Bone marrow (tissue), 2 donors: ENCODE measurements around the gene BTBD2.

Experiments
- DNase-seq, 2 donors: peaks; one replicate each; lab custom pipeline; 2025; lab: John Stamatoyannopoulos, UW

The BTBD2 gene

DNA sequence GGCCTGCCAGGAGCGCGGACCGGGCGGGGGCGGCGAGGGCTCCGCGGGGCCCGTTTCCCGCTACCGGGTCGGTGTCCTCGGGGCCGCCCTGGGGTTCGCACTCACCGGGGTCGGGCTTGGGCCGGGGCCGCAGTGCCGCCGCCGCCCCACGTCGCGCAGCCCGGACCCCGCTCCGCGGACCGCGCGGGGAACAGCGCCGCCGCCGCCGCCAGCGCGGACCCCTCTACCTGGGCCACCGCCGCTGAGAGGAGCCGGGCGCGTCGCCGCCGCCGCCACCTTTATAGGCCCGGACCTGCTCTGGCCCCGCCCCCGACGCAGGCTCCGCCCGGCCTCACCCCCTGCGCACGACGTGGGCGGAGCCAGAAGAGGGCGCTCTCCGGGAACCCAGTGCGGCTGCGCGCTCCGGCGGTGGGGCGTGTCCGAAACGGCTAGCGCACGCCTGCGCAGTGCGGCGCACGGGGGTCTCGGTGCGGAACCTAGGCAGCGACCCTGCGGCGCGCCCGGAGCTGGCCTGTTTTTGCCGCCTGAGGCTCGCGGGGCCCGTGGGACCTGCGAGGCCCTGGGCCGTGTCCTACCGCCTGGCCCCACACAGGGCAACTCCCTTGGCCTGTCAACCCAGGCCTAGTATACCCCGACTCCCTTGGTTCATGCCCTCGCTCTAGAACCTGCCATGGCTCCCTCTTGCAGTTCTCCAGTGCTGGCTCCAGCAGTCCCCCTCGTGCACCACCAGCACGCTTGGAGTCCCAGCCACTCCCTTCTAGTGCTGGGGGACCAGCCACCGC is 35.7 kb upstream of the BTBD2 start, which contains the start of gene MKNK2:
Gene MKNK2, minus strand, starts transcription at position 254 of the 782 bp plus-strand sequence. CDS start 393 bp downstream, outside the sequence.
- peak; percentile 67 to 92 for DNase-seq

DNA sequence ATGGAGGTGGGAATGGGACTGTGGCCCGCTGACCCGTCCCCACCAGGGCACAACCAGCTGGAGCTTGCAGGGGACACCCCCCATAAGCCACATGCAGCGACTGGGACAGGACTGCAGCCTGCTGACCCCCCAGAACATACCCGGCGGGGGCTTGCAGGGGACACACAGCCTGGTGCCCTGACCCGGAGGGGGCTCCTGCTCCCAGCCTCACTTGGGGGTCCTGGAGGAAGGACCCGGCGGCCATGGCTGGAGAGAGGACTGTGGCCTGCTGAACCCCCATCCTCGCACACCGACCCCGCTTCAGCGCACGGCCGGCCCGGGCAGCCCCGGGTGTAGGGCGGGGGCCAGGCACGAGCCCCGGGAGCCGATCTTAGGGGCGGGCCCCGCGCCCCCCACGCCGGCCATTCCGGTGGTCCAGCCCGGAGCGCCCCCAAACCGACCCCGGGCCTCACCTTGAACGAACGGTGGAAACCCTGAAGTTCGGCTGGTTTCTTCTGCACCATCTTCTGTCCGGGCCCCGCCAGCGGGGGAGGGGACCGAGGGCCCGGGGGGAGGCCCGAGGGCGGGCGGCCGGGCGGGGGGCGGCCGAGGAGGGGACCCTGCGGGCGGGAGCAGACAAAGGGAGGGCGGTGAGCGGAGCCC is 35.0 kb upstream of the BTBD2 start:
- peak in 1 of 2 donors; percentile 63 for DNase-seq

DNA sequence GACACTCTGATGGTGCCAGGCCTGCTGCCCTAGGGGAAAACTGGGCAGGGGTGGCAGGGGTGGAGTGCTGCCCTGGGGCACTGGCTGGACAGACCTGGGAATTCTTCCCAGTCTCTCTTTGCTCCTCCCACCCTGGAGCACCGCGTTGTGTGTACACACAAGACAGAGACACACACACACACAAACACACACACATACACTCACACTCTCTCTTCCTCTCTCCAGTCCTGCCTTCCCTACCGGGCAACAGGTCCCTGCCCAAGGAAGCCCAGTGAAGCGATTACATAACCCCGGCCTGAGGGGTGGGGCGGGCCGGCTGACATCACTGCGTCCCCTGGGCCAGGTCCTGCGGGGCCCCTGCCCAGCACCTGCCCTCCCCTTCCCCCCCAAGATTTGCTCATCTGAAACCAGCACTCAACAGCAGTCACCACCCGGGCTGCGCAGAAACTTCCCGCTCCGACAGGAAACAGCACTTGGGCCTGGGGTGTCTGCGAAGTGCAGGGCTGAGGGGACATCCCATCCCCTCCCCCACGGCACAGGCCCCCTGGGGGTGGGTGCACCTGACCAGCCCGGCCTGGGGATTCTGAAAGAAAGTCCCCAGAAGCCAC is 34.3 kb upstream of the BTBD2 start:
- peak; percentile 39 to 63 for DNase-seq

DNA sequence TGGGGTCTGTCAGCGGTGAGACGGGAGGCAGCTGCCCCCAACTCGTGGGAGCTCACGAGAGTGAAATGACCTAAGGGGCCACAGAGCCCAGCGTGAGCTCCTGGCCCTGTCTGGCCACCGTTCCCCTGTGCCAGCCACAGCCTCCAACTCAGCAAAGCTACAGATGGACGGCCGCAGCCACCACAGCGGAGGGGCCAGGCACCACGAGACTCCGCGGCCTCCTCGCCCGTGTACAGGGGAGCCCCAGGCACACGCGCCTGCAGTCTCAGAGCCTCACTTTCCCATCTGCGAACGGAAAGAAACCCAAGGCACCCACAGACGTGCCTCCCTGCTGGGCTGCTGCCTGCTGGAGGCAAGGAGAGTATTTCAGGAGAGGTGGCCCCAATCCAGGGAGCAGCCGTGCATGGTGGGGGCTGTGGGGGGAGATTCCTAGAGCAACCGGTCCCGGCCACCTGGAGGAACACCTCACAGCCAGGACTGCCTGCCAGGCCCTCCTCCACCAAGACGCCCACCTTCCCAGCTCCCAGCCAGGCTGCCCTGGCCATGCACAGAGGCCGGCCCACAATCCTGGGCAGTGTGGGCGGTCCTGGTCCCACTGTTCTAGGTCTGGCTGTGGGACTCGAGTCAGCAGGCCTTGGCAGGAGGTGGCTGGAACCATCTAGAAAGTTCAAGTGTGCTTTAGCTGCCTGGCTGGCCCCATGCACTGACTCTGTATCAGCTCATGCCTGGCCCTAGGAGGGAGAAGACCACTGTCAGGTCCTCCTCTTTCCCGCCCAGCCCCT is 33.6 kb upstream of the BTBD2 start:
- no peak for DNase-seq

DNA sequence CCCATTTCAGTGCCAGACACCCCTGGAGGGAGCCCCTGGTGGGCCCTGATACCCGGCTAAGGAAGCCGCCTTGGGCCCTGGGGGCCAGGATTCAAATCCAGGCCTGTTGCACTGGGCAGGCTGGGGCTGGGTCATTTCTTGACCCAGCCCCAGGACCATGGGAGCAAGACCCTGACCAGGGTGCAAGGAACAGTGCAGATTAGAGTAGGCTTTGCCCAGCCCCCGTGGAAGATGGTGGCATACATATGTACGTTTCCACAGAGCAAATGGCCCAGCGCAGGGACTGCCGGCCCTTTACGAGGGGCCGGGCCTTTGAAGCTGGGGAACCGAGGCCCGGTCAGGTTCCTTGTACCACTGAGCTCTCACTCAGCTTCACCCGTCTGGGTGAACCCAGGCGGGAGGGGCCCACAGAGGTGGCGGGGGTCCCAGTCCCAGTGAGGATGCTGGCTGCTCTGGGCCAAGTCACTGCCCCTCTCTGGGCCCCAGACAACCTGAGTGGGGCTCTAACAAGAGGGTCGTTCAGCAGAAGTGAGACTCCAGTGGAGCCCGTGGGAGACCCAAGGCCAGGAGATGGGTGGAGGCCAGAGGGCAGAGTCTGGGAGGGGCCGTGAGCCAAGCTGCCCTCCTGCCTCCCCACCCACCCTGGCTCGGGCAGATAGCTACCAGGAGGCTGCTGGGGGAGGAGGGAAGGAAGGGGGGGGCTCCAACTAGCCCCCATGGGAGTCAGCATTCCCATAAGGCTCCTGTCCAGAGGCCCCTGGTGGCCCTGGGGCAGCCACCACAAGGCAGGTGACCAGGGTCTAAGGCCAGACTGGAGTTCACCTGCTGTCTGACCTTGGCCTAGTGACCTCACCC is 32.8 kb upstream of the BTBD2 start:
- no peak for DNase-seq

DNA sequence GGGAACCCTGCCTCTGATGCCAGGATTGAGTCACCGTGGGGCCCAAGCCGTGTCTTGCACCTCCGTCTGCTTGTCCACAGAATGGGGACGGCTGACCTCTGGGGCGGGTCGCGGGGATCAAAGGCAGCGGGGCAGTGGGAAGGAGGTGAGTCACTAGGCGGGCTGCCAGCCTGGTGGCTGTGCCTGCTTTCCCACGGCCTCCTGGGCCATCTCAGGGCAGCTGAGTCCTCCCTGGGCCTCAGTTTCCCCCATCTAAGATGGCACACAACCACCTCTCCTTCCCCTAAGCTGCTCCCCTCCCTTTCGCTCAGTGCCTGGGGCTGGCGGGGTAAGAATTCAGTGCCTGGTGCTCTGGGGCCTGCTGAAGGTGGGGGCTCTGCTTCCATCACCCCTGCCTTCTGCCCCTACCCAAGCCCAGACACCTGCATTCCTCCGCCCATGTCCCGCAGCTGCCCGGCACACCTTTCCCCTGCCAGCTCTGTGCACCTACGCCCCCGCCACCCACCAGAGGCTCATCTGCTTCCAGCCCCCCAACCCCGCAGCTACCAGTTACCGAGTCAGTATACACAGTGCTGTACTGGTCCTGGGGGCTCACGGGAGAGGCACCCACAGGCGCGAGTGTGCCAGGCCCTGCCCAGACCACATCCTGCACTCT is 32.1 kb upstream of the BTBD2 start:
- peak in 1 of 2 donors; percentile 18 for DNase-seq

DNA sequence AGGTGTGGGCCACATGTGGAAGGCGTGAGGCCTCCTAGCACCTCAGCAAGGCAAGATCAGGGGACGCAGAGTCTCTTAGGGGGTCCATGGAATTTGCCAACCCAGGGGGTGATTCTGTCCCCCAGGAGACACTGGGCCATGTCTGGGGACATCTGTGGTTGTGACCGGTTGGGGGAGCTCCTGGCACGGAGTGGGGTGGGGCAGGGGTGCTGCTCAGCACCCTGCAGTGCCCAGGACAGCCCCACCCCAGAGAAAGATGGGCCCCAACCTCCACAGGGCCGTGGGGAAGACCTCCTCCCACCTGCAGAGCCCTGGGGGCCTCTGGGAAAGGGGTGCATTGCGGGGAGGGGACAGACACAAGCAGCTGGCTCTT is 31.5 kb upstream of the BTBD2 start:
- DNase-seq, result no peak

DNA sequence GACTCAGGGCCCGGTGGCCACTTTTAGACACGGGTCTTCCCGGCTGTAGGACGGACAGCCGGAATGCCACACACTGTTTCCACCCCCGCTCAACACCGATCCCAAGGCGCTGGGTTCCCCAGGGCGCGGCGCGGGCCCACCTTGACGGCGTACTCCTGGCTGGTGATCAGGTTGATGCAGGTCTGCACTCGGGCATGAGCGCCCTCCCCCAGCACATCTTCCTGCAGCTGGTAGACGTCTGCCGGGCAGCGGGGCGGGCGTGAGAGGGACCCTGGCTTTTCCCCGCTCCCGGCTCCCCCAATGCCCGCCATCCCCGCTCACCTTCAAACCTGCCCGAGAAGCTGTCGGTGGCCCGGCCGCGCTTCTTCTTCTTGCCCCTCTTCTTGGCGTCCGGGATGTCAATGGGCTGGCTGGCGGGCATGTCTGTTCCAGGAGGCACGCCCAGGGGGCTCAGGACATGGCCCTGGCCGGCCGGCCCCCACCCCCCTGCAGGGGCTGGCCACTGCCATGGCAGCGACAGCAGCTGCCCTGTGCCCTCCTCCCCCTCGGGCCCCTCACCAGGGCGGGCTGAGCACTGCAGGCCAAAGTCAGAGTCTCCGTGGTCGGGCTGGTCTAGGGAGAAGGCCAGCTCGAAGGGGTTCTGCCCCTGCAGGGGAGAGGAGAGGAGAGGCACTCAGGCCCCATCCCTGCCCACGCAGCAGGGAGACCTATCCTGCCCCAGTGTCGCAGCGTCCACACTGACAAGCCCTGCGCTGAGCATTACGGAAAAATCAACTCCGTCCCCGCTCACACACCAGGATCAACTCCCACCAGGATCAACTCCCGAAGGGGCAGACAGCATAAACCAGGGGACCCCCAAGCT is 30.8 kb upstream of the BTBD2 start:
- no peak for DNase-seq

DNA sequence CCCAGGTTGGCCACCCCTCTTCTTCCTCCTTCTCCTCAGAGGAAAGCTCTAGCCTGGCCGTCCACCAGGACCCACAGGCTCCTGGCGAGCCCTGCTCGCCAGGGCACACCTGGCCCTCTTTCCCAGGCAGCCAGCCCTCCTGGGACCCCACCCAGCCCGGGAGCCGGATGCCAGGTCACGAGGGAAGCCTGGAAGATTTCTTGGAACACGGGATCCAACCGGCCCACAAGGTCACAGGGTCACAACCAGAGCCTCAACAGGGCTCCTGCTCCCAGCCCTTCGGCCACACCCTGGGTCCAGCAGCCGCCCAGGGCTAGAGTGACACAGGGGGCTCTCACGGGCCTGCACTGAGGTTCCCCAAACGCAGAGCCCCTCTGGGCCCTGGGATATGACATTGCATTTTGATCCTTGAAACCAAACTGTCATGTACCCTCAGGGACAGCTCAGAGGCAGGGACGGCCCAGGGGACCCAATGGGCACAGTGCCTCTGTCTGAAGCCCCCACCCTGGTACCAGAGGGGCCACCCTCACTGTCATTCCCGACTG is 30.1 kb upstream of the BTBD2 start:
- no peak for DNase-seq

DNA sequence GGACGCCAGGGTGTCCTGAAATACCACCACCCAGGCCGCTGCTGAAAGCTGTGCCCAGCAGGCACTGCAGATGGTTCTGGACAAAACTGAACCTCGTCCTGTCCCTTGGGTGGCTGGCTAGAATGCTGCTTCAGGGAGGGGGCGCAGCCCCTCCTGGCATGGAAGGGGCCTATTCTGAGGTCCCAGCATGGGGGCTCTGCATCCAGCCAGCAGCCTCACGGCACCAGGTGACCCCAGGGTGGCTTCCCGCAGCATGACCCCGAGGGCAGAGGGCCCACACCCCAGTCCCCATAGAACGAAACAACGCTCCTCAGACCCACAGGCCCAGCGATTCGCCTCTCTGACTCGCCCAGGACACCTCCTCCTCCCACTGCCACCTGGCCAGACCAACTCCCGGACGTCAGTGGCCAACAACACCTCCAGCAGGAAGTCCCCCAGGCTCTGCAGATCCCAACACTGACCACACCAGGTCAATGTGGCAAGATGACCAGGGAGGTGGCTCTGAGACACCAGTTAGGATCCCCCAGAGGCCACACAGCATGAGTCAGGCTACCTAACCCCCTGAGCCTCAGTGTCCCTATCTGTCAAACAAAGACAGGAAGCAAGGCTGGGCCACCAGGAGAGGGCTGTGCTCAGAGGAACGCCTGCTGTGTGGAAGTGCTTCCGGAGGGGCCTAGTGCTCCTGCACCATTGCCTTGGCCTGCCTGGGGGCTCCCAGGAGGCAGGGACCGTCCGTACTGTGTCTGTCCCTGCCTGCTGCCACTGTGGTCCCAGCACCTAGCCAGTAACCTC is 29.4 kb upstream of the BTBD2 start:
- no peak for DNase-seq

DNA sequence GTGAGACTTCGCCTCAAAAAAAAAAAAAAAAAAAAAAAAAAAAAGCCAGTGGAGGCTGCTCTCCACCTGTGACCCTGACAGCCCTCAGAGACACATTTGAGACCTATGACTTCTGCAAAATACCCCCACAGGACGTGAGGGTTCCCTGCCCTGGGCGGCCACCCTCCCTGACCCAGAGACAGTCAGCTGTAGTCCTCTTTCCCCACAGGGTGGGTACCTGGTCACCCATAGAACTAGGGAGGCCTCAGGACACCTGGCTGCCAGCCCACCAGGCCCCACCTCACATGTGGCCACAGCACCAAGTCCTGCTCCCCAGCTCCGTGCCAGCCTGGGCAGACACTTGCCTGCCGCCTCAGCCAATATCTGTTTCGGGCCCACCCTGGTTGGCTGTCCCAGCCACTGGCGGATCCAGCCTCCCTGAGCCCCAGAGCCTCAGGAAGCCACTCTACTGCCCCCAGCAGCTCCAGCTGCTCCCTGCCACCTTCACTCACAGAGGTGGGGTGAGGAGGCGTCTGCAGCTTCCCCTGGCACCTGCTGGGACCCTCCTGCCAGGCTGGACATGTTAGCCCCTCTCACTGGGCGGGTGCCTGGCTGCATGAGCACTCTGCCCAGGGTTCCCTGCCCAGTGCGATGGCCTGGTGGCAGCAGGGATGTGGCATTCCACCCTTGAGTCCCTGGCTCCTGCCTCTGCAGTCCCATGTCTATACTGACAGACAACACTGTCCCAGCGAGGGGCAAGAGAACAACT is 28.6 kb upstream of the BTBD2 start:
- no peak for DNase-seq

DNA sequence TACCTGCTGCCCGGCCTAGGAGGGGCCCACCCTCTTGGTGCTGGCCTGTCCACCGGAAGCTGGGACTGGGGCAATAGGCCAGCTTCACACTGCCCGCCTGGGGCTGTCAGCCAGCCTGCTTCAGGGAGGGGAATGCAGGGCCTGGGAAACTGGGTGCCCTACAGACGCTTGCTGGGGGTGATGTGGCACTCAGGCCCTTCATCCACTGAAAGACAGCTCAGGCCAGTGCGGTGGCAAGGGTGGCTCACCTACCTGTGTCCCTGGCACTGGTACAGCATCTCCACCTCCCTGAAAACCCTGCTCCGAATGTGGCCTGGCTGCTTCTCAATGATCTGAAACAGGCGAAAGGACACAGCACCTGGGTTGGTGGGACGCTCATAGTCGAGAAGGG is 27.7 kb upstream of the BTBD2 start:
- DNase-seq, result no peak

DNA sequence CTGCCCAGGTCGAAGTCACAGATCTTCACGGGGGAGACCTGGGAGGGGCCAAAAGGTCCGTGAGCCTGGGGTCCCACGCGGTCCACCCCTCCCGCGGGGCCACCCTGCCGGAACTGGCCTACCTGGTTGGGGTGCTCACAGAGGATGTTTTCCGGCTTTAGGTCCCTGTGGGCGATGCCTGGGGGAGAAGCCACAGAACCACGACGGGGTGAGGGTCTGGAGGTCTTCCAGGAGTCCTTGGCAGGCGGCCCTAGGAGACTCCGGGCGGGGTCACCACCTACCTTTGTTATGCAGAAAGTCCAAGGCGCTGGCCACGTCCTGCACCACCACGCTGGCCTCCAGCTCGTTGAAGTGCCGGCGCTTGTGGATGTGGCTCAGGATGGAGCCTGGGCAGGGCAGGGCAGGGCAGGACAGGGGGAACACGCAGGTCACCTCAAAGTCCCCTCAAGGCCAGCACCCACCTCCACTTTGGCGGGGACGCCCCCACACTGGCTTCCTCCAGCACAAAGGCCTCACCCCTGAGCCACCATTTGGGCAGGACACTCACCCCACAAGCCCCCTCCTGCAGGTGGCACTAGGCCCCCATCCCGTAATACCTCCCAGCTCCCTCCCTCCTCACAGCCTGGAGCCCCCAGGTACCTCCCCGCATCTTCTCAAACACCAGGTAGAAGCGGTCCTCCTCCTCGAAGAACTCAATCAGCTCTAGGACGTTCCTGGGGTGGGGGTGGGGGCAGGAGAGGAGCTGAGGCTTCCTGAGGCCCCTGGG is 27.2 kb upstream of the BTBD2 start:
- DNase-seq, result no peak

DNA sequence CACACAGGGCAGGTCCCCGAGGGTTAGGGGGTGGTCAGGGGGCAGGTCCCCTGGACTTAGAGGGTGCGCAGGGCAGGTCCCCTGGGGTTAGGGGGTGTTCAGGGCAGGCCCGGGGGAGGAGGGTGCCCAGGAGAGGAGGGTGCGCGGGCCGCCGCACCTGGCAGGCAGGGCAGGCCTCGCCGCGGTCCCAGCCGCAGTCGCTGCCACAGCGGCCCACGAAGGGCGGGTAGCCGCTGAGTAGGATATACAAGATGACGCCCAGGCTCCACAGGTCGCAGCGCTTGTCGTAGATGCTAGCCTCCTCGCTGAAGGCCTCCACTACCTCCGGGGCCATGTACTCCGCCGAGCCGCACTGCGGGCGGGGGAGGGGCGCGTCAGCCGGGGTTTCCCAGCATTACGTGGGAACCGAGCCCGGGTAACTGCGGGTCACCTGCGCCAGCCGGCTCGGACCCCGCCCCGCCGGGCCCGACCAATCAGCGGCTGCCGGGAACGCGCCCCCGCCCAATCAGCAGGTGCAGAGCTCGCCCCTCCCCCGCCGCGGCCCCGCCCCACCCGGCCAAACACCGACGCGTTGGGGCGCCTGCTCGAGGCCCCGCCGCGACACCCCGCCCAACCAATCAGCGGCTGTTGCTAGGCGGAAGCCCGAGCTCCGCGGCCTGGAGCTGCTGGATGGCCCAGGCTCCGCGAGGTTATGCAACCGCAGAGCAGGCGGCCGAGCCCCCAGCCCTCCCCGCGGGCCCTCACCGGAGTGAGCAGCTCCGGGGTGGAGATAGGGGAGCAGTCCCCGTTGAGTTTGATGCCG is 26.4 kb upstream of the BTBD2 start:
- peak; percentile 83 to 93 for DNase-seq

DNA sequence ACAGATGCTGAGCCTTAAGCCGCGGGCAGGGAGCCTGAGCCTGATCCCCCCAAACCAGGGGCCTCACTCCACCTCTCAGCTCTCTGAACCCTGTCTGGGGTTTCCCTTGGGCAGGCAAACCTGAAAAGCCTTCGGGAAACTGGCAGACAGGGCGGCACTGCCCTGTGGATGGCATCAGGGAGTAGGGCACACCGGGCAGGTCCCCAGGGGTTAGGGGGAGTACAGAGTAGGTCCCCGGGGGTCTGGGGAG is 25.8 kb upstream of the BTBD2 start:
- DNase-seq, result no peak

DNA sequence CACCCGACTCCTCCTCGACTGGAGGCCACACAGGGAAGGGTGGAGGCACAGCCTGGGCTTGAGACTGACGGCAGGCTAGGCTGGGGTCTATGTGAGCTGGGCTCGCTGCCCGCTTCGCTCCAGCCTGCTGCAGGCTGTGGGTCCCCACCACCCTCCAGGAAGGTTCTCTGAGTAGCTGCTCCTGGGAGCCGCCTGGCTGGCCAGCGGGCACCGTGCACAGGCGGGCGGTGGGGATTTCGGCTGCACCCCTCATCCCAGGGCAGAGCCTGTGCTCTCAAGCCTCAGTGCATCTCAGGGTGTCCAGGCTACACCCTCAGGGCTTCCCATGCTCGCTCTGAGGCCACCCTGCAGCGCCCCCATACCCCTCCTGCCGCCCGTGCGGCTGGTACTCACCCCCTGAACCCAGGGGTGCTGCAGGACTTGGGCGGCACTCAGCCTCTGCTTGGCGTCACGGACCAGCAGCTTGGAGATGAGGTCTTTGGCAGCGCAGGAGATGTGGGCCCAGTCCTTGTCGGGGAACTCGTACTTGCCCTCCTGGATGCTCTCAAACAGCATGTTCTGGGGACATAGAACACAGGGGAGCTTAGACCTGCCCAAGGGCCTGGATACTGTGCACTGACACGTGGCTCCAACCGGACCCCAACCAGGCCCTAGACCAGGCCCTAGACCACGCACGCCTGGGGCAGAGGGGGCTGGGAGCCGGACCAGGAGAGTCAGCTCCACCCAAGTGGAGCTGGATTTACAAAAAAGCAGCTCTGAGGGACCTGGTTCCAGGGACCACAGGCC is 25.3 kb upstream of the BTBD2 start:
- DNase-seq, result no peak
